ENCODE measurements around the gene ARHGEF2.

Gene ARHGEF2

DNA sequence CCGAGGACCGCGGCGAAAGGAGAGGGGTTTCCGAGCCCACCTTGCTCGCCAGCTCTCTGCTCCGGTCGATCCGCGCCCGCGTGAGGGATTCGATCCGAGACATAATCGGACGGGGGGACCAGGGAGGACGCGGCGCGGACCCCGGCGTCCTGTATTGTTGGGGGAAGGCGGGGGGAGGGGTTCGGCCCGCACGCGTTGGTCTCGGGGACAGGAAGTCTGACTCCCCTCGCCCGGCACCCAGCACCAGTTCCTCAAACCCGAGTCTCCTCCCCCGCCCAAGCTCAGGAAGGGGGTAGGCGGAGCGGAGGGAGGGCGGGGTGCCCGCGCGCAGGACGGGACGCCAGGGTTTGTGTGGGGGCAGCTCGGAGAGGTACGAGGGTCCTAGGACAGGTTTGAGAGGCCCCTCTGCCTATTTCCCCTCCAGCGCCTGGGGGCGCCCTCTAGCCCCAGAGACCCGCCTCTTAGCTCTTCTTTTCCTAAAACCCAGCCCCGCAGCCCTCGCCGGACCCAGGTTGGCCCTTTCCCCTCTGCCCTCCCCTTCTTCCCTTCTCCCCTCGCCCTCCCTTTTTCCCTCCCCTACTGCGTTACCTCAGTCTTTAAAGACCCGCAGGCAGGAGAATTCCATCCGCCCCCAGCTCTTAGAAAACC lies at the start of gene ARHGEF2:
Gene ARHGEF2 (minus strand): TSS at position 223 of the 648 bp plus-strand sequence. CDS start 120 bp downstream, at position 103.
- in situ Hi-C loops (cut with HindIII; ENCODE audit: low sequenced_read_pairs) = no loop called here

GRCh38 chr1:156026588-156026987 lies 48.2 kb upstream of the ARHGEF2 start:
- in situ Hi-C loops (cut with HindIII; ENCODE audit: low sequenced_read_pairs) = no loop called here

DNA sequence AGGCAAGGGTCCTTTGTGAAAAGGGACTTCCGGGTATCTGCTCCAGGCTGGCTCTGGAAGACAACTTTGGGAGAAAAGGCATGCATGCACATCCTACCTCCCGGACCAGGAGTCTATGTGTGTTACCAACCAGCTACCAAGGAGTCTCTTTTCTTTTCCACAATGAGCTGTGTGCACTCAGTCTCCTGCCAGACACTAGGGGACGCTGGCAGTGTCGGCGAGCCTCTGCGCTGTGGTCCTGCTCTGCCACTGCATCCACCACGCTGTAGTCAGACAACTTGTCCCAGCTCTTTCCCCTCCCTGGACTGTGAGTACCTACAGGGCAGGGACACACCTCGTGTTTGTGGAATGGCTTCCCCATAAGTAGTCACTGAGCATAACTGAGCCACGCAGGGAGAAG lies 47.5 kb upstream of the ARHGEF2 start:
- in situ Hi-C loops (cut with HindIII; ENCODE audit: low sequenced_read_pairs) = no loop called here

- in situ Hi-C loops (cut with HindIII; ENCODE audit: low sequenced_read_pairs) = no loop called here
These were observed 46.5 kb upstream of the ARHGEF2 start for GRCh38 chr1:156024801-156025200.

DNA sequence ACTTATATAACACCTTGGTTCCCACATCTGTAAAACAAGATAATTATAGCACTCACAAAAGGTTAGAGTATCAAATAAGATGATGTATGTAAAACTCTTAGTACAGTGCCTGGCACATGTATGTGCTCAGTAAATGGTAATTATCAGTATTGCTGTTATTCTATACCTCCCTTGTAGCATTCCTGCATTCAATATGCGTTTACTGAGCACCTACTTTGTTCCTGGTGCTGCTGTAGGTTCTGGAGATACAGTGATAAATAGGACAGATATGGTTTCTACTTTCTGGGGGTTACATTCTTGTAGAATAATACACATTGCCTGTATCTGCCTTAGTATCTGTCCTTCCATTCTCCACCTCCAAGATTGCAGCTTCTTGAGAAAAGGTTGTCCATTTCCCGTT lies 43.6 kb upstream of the ARHGEF2 start:
- in situ Hi-C loops (cut with HindIII; ENCODE audit: low sequenced_read_pairs) = no loop called here

- in situ Hi-C loops (cut with HindIII; ENCODE audit: low sequenced_read_pairs) = no loop called here
These were observed 42.7 kb upstream of the ARHGEF2 start for GRCh38 chr1:156021093-156021428.

DNA sequence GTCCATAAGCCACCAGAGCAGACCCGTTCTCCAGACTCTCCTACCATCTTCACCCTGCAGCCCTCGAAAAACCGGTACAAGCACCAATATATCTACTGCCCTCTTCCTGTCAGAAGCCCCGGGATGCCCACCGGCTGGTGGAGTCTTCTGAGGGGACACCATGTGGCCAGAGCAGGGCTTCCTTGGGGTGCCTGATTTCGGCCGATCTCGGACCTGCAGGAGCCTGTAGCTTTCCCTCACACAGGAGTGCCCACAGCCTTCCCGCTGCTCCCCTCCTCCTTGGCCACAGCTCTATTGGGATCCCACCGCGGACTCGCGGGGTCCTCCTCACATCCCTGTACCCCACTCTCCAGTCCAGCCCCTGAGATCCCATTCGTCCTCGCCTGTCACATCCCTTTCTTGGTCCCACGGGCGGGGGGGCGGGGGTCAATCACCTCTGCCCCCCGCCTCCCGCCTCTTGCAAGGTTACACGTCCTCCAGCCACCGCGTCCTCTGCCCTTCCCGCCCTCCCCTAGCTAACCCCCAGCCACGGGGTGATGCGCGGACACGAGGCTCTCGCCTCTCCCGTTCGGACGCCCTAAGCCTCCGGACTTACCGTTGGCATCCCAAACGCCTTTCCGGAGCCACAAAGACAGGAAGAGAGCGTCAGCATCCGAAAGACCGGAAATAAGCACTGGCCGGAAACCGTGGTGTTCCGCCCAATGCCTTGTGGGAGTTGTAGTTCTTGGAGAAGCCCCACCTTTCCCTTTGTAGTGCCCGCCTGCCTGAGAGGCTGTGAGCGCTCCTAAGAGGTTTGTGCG lies 42.1 kb upstream of the ARHGEF2 start, which contains the start of gene SSR2:
Gene SSR2 (minus strand): TSS at position 659 of the 800 bp plus-strand sequence. CDS start 784 bp downstream, outside the sequence.
- in situ Hi-C loops (cut with HindIII; ENCODE audit: low sequenced_read_pairs) = no loop called here

- in situ Hi-C loops (cut with HindIII; ENCODE audit: low sequenced_read_pairs) = no loop called here
These were observed 41.6 kb upstream of the ARHGEF2 start for GRCh38 chr1:156019946-156020292.

GRCh38 chr1:156014829-156015228 lies 36.5 kb upstream of the ARHGEF2 start:
- in situ Hi-C loops (cut with HindIII; ENCODE audit: low sequenced_read_pairs) = no loop called here

GRCh38 chr1:156012051-156012817 lies 33.9 kb upstream of the ARHGEF2 start:
- in situ Hi-C loops (cut with HindIII; ENCODE audit: low sequenced_read_pairs) = no loop called here

DNA sequence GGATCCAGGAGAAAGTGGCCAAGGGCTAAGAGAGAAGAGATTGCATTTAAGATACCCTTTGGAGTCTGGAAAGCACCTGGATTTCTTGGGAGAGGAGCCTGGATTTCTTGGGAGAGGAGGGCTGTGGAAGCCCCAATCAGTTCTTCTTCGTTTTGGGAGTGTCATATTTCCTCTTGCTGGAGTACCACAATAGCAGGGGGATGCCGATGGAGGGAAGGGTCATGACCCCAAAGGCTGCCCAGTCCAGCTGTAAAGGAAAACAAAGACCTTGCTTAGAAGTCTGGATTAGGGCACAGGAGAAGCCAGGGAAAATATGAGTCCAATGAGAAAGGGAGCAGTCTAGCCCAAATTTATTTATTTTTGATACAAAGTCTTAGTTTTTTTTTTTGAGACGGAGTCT lies 31.1 kb upstream of the ARHGEF2 start:
- in situ Hi-C loops (cut with HindIII; ENCODE audit: low sequenced_read_pairs) = no loop called here

- in situ Hi-C loops (cut with HindIII; ENCODE audit: low sequenced_read_pairs) = no loop called here
These were observed 28.5 kb upstream of the ARHGEF2 start for GRCh38 chr1:156006666-156007376.

DNA sequence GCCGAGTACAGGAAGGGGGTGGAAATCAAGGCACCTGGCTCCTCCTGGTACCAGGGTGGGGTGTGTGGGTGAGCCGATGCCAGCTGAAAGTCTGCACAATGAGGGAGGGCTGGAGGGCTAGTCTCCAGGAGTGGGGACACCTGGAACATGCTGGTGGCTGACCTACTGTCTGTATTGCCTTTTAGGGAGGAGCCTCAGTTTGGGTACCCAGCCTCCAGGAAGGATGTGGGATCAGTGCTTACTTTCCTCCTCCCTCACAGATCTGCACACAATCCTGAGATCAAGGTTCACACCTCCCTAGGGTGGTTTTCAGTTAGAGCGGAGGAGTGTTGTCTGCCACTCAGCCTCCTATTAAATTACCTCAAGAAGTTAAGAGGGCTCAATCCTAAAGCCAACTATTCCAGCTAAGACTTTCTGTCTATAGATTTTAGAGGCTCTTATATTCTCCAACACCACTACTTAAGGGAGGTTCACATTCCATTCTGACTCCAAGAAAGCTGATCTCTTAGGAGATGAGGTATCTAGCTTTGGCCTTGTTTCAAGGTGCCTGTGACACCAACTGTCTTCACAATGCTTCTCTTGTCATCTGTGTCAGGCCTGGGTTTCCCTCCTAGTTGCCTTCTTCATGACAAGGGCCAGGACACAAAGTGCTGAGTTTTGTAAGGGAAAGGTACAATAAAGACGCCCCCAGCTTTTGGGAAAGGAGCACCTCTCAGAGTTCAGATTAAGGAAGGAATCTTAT lies 26.7 kb upstream of the ARHGEF2 start:
- in situ Hi-C loops (cut with HindIII; ENCODE audit: low sequenced_read_pairs) = no loop called here

- in situ Hi-C loops (cut with HindIII; ENCODE audit: low sequenced_read_pairs) = no loop called here
These were observed 25.5 kb upstream of the ARHGEF2 start for GRCh38 chr1:156003923-156004188.

DNA sequence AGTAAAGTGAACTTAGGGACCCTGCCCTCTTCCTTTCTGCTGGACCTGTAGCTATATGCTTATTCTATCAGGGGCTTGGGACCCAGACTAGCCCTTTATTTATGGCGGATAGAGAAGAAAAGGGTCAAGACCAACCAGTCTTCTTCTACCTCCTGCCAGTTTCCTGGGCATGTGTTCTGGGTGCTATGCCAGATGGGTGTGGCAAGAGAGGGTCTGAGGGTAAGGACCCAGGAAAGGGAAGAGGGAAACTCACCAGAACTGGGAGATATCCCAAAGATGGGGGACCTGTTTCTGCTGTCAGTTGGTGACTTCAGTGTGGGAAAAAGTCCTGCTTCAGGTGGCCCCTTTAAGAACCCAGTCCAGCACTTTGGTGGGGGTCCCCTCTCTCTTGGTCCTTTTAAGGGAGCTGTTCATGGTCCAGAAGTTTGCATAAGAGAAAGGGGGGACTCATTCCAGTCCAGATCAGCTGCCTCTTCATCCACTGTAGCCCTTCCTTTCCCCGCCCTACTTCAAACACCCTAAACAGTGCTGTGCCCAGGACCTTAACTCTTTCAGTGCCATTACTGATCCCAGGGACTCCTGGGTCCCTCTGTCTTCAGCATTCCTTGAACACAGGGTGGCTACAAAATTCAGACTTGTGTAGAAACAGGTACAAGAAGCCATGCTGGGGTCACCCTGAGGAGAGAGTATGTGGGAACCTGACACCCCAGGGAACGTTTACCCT lies 24.0 kb upstream of the ARHGEF2 start:
- in situ Hi-C loops (cut with HindIII; ENCODE audit: low sequenced_read_pairs) = no loop called here

- in situ Hi-C loops (cut with HindIII; ENCODE audit: low sequenced_read_pairs) = no loop called here
These were observed 23.4 kb upstream of the ARHGEF2 start for GRCh38 chr1:156001662-156002171.

DNA sequence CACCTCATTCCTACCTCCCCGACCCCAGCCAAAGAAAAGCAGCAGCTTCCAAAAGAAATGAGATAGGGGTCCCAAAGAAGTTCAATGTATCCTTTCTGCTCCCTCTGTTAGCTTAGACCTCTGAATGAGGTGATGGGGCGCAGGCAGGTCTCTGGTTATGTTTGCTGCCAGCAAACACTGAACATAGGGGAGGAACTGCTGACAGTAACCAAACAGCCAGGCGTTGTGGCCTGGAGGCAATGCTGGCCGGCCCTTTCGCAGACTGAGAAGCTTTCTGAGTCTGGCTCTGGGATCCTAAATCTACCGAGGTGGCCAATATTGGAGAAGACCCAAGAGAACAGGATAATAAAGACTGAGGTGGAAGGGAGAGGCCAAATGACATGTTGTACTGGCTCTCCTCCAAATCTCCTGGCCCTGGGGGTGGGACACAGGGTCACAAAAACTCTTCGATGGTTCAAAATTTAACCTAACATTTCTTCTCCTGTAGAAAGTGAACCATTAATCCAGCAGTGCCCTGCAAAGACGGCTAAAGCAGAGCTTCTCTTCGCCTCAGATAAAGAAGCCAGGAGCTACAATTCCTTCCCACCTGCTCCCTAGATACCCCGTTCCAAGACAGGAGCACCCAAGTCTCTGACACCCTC lies 22.8 kb upstream of the ARHGEF2 start:
- in situ Hi-C loops (cut with HindIII; ENCODE audit: low sequenced_read_pairs) = no loop called here

- in situ Hi-C loops (cut with HindIII; ENCODE audit: low sequenced_read_pairs) = no loop called here
These were observed 21.6 kb upstream of the ARHGEF2 start for GRCh38 chr1:155999964-156000363.

- in situ Hi-C loops (cut with HindIII; ENCODE audit: low sequenced_read_pairs) = no loop called here
These were observed 17.8 kb upstream of the ARHGEF2 start for GRCh38 chr1:155996166-155996565.

All from DLD1 (cell line).